ENCODE data around the gene ACOX3. TPM values are rescaled to one million over a fixed set of nuclear protein-coding genes. Genes with fewer than 3 reads are reported as not detected.
A peak's percentile ranks its signal among the peaks of the same experiment; 100 is the strongest.

Gene ACOX3
- total and polyA plus RNA-seq, 9 of the 15 experiments (the other 6 are each of a cell fraction or from before 2014, with no cell fraction given): 0.68 to 7.3 (median 3.7) TPM

DNA sequence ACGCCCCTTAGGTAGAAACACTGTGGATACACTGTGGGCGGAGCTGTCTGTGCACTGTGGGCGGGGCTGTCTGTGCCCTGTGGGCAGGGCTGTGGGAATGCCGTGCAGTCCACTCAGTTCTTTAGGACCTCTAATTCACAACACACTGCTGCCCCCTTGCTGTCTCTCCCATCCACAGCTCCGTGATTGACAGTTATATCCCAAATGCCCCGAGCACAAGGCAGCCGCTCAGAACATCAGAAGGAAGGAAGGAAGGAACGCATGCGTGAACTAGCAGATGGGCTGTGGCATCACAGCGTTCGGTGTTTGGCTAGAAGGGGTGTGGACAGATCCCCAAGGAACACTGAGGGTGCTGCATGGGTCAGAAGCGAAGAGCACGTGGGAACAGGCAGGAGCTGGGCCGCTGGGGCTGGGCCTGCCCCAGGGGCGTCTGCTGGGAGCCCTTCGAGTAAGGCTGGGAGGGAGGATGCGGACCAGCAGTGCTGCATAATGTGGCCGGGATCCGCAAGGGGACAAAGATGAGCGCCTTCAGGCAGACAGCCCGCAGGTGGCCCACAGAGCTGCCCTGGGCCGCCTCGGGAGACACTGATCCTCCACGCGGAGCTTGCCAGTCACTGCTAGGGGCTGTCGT is 29.8 kb downstream of the ACOX3 start (continued):
- TF ChIP-seq, protein P1, sequence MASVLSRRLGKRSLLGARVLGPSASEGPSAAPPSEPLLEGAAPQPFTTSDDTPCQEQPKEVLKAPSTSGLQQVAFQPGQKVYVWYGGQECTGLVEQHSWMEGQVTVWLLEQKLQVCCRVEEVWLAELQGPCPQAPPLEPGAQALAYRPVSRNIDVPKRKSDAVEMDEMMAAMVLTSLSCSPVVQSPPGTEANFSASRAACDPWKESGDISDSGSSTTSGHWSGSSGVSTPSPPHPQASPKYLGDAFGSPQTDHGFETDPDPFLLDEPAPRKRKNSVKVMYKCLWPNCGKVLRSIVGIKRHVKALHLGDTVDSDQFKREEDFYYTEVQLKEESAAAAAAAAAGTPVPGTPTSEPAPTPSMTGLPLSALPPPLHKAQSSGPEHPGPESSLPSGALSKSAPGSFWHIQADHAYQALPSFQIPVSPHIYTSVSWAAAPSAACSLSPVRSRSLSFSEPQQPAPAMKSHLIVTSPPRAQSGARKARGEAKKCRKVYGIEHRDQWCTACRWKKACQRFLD (CRISPR knock-in tag; IDR thresholded peaks at IDR 0.05): no peak
- TF ChIP-seq DNMT1 (IDR thresholded peaks at IDR 0.05) (no peak), TEAD1 (CRISPR knock-in tag; IDR thresholded peaks at IDR 0.05) (peak in 1 of 2 experiments; percentile 35; a peak in 1 of 4 replicates)

GRCh38 chr4:8410066-8410625 is 30.4 kb downstream of the ACOX3 start:
- no TSS peak for BruUV-seq (replicated peaks)
- Histone ChIP-seq H2AFZ (ENCODE audit: low read depth, low read length) (no peak overlapping the region), H3K9me1 (ENCODE audit: control insufficient read depth, insufficient read depth, low read length) (peaks cover 7% of the 10 kb centered on the region), H3K79me2 (ENCODE audit: control insufficient read depth, insufficient read depth, low read length) (no peaks in the 10 kb centered on the region), H4K20me1 (replicated peaks; ENCODE audit: control insufficient read depth, insufficient read depth, low read length) (peaks cover 5% of the 10 kb centered on the region; the same call in 1 of the 2 replicates), H3K4me1 (replicated peaks in 1 of 2; ENCODE audit: control insufficient read depth in 2 of 2, insufficient read depth in 2 of 2, low read length in 2 of 2) (peaks cover 16 to 26% of the 10 kb centered on the region in 2 experiments; a peak in 4 of 5 replicates), H3K27me3 (ENCODE audit: control insufficient read depth in 2 of 2, insufficient read depth in 2 of 2, low read length in 2 of 2) (no peaks in the 10 kb centered on the region), H3K36me3 (ENCODE audit: control insufficient read depth, insufficient read depth, low read length) (peaks cover 3% of the 10 kb centered on the region; the same call in 1 of the 3 replicates), H3K9ac (ENCODE audit: insufficient read depth in 1 of 2, low read depth in 2 of 2, low read length in 2 of 2) (no peak overlapping the region), H3K9me3 (replicated peaks; ENCODE audit: control insufficient read depth, insufficient read depth, low read depth, low read length) (no peaks in the 10 kb centered on the region), H3K4me2 (ENCODE audit: insufficient read depth, low read length) (no peak overlapping the region), H3K4me3 (no peak overlapping the region), H3K27ac (ENCODE audit: extremely low read depth, low read depth, low read length) (no peak overlapping the region)
- TF ChIP-seq CBX8 (IDR thresholded peaks at IDR 0.05; ENCODE audit: borderline replicate concordance, extremely low read depth, low read depth, low read length, poor library complexity, severe bottlenecking) (no peak), MAX (CRISPR knock-in tag; IDR thresholded peaks at IDR 0.05) (0 out of 2 replicates have a peak, but pooled peaks have one; percentile 9)
- WGBS (ENCODE audit: insufficient coverage, low coverage, missing lambda C conversion rate): 61% methylated on average over 9 of the region's 9 CpGs
- ATAC-seq (no peak), DNase-seq (ENCODE audit: extremely low read depth in 1 of 4, low spot score in 3 of 4) (no peak), FAIRE-seq (no peak)
- in situ Hi-C loops (cut with MboI) (no loop called here), intact Hi-C loops (cut with micrococcal nuclease) (no loop called here)
- CTCF ChIA-PET (ENCODE audit: low intra/inter-chr PET ratio): interaction anchor here (1.4 to 1.6 kb wide), 2 partner anchors 168 to 233 kb away, joined by 5 to 12 read pairs; no protein-coding TSS in a partner anchor
- POLR2A ChIA-PET: interaction anchor here (0.7 to 1.9 kb wide), 7 partner anchors 10 to 219 kb away, joined by 3 to 7 read pairs (median 4); no protein-coding TSS in a partner anchor

Data from K562 (cell line).